ENCODE measurements around the gene CDH13. TPM values are rescaled to one million over a fixed set of nuclear protein-coding genes. Genes with fewer than 3 reads are reported as not detected.

CDH13 gene
- total and polyA plus RNA-seq, 2 experiments from 2014 or later: 1.2 to 1.5 TPM

DNA sequence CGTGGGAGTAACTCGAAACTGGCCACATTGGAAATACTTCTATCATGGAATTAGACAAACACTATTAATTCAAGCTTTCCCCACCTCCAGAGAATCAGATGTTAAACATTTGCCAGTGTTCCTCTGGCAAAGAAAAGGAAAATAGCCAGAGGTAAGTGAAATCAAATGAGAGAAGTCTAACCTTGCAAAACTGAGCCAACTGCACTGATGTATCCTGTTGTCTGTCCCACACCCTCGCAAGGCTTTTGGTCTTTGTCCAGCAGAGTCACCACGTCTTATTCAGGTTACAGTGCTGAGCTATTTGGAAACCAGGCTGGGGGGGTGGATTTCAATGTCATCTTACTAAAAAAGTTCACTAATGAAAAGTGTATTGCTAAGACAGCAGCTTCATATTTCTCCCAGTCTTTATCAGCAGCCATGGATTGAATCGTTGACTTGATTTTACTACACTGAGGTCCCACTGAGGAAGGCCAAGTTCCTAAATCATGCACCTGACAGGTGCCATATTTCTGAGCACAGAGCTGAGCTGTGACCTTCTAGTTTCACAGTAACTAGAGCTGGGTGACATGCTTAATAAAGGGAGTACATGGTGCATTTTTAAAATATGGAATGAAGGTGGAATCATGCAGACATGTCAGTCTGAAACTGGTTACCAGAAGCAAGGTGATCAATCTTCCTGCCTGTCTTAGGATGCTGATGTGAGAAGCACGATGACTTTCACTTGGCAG, 1095.9 kb downstream of the CDH13 start:
- no peak for TF ChIP-seq EZH2phosphoT487 (IDR thresholded peaks at IDR 0.05; ENCODE audit: low read depth, severe bottlenecking, unreplicated experiment)
- no peak for TF ChIP-seq CTCF (IDR thresholded peaks at IDR 0.05; ENCODE audit: poor library complexity)
- no peak for TF ChIP-seq EZH2 (IDR thresholded peaks at IDR 0.05; ENCODE audit: borderline replicate concordance)
- H3K9me3 ChIP-seq (ENCODE audit: low read depth): no peaks in the 10 kb centered on the region

GRCh38 chr16:83723244-83723643, 1096.5 kb downstream of the CDH13 start:
- Histone ChIP-seq H3K79me2 (no peaks in the 10 kb centered on the region), H2AFZ (no peak overlapping the region), H3K36me3 (replicated peaks; ENCODE audit: insufficient read depth, low read depth) (no peaks in the 10 kb centered on the region), H3K27ac (no peak overlapping the region), H3K4me3 (no peak overlapping the region), H3K9me3 (ENCODE audit: low read depth) (no peaks in the 10 kb centered on the region), H3K9me2 (replicated peaks; ENCODE audit: insufficient read depth) (no peaks in the 10 kb centered on the region), H3K4me1 (ENCODE audit: insufficient read depth) (no peaks in the 10 kb centered on the region), H4K20me1 (ENCODE audit: insufficient read depth, poor library complexity, severe bottlenecking) (no peaks in the 10 kb centered on the region), H3K27me3 (no peaks in the 10 kb centered on the region), H3K4me2 (no peak overlapping the region)
- WGBS (ENCODE audit: low lambda C conversion rate, missing lambda C conversion rate): 80% methylated on average over 3 of the region's 3 CpGs
- TF ChIP-seq CTCF (IDR thresholded peaks at IDR 0.05; ENCODE audit: poor library complexity) (no peak), EZH2phosphoT487 (IDR thresholded peaks at IDR 0.05; ENCODE audit: low read depth, severe bottlenecking, unreplicated experiment) (no peak), EZH2 (IDR thresholded peaks at IDR 0.05; ENCODE audit: borderline replicate concordance) (no peak)
- DNase-seq (ENCODE audit: low spot score): no peak

More for the DNA sequence above, 1095.9 kb downstream of the CDH13 start:
- no peaks in the 10 kb centered on the region for H3K4me1 ChIP-seq (ENCODE audit: insufficient read depth)
- no peak overlapping the region for H3K4me2 ChIP-seq
- no peak overlapping the region for H3K4me3 ChIP-seq
- WGBS (ENCODE audit: low lambda C conversion rate, missing lambda C conversion rate): 81% methylated on average over 6 of the region's 6 CpGs
- no peaks in the 10 kb centered on the region for H4K20me1 ChIP-seq (ENCODE audit: insufficient read depth, poor library complexity, severe bottlenecking)
- no peaks in the 10 kb centered on the region for H3K36me3 ChIP-seq (replicated peaks; ENCODE audit: insufficient read depth, low read depth)
- no peaks in the 10 kb centered on the region for H3K27me3 ChIP-seq
- no peak overlapping the region for H2AFZ ChIP-seq
- DNase-seq (ENCODE audit: low spot score): no peak
- no peak overlapping the region for H3K27ac ChIP-seq
- H3K9me2 ChIP-seq (replicated peaks; ENCODE audit: insufficient read depth): no peaks in the 10 kb centered on the region
- no peaks in the 10 kb centered on the region for H3K79me2 ChIP-seq

DNA sequence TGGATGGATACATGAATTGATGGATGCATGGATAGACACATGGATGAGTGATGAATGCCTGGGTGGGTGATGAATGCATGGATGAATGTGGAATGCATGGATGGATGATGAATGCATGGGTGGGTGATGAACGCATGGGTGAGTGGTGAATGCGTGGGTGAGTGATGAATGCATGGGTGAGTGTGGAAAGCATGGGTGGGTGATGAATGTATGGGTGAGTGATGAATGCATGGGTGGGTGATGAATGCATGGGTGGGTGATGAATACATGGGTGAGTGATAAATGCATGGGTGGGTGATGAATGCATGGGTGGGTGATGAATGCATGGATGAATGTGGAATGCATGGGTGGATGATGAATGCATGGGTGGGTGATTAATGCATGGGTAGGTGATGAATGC, 1097.1 kb downstream of the CDH13 start:
- no peak overlapping the region for H3K4me2 ChIP-seq
- H3K4me1 ChIP-seq (ENCODE audit: insufficient read depth): no peaks in the 10 kb centered on the region
- no peak for TF ChIP-seq EZH2phosphoT487 (IDR thresholded peaks at IDR 0.05; ENCODE audit: low read depth, severe bottlenecking, unreplicated experiment)
- no peak for TF ChIP-seq EZH2 (IDR thresholded peaks at IDR 0.05; ENCODE audit: borderline replicate concordance)
- no peak for TF ChIP-seq CTCF (IDR thresholded peaks at IDR 0.05; ENCODE audit: poor library complexity)
- WGBS (ENCODE audit: low lambda C conversion rate, missing lambda C conversion rate): 88% methylated on average over 2 of the region's 2 CpGs
- H3K36me3 ChIP-seq (replicated peaks; ENCODE audit: insufficient read depth, low read depth): no peaks in the 10 kb centered on the region
- H3K9me3 ChIP-seq (ENCODE audit: low read depth): no peaks in the 10 kb centered on the region
- H3K27ac ChIP-seq: no peak overlapping the region
- H3K27me3 ChIP-seq: no peaks in the 10 kb centered on the region
- H3K4me3 ChIP-seq: no peak overlapping the region
- DNase-seq (ENCODE audit: low spot score): no peak
- no peaks in the 10 kb centered on the region for H3K9me2 ChIP-seq (replicated peaks; ENCODE audit: insufficient read depth)
- H3K79me2 ChIP-seq: no peaks in the 10 kb centered on the region
- no peak overlapping the region for H2AFZ ChIP-seq
- no peaks in the 10 kb centered on the region for H4K20me1 ChIP-seq (ENCODE audit: insufficient read depth, poor library complexity, severe bottlenecking)

Data from hepatocyte (in vitro differentiated cells).